ENCODE data around the gene PSD2. TPM values are rescaled to one million over a fixed set of nuclear protein-coding genes. Genes with fewer than 3 reads are reported as not detected.

The PSD2 gene
- total RNA-seq, 1 donor from 2014 or later = 0.25 TPM

DNA sequence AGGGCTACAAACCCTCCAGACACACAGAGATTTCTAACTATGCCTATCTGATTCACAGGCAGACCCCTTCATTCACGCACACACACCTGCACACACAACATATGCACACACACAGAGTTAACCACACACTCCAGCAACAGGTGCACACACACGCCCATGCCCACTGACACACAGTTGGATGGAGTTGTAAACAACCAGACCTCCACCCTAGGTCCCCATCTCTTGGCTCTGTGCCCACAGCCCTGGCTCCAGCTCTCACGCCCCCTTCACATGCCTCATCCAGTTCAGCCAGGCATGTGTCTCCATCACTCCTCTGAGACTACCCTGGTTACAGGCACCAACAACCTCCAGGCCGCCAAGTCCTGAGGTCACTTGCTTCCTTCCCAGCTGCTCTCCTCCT, 61.1 kb downstream of the PSD2 start:
- H3K9me3 Mint-ChIP-seq (ENCODE audit: unreplicated experiment) = no peaks in the 10 kb centered on the region
- no peaks in the 10 kb centered on the region for H3K4me1 ChIP-seq (ENCODE audit: insufficient read depth, low read length)
- H3K4me3 Mint-ChIP-seq (ENCODE audit: unreplicated experiment) = no peak overlapping the region
- H3K9me3 ChIP-seq (ENCODE audit: insufficient read depth, low read depth, low read length) = no peaks in the 10 kb centered on the region
- H3K27me3 ChIP-seq (ENCODE audit: insufficient read depth, low read length) = peaks cover 12% of the 10 kb centered on the region
- H3K36me3 Mint-ChIP-seq (ENCODE audit: low read depth, unreplicated experiment) = no peaks in the 10 kb centered on the region
- FAIRE-seq = no peak
- no peak overlapping the region for H3K9ac ChIP-seq (ENCODE audit: low read length)
- no peak overlapping the region for H3K27ac ChIP-seq (ENCODE audit: low read depth, low read length)
- no peak overlapping the region for H3K4me2 ChIP-seq (ENCODE audit: low read length)
- peaks cover 36% of the 10 kb centered on the region for H3K27me3 Mint-ChIP-seq (ENCODE audit: low read depth, unreplicated experiment)
- H3K4me3 ChIP-seq (ENCODE audit: insufficient read depth, low read depth, low read length) = no peak overlapping the region
- H3K4me1 Mint-ChIP-seq (ENCODE audit: low read depth, unreplicated experiment) = no peaks in the 10 kb centered on the region
- H3K36me3 ChIP-seq (ENCODE audit: insufficient read depth, low read length) = no peaks in the 10 kb centered on the region
- TF ChIP-seq, protein P1, sequence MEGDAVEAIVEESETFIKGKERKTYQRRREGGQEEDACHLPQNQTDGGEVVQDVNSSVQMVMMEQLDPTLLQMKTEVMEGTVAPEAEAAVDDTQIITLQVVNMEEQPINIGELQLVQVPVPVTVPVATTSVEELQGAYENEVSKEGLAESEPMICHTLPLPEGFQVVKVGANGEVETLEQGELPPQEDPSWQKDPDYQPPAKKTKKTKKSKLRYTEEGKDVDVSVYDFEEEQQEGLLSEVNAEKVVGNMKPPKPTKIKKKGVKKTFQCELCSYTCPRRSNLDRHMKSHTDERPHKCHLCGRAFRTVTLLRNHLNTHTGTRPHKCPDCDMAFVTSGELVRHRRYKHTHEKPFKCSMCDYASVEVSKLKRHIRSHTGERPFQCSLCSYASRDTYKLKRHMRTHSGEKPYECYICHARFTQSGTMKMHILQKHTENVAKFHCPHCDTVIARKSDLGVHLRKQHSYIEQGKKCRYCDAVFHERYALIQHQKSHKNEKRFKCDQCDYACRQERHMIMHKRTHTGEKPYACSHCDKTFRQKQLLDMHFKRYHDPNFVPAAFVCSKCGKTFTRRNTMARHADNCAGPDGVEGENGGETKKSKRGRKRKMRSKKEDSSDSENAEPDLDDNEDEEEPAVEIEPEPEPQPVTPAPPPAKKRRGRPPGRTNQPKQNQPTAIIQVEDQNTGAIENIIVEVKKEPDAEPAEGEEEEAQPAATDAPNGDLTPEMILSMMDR (IDR thresholded peaks at IDR 0.05; ENCODE audit: insufficient read depth, low read depth, low read length) = no peak
- TF ChIP-seq EZH2 (IDR thresholded peaks at IDR 0.05; ENCODE audit: insufficient read depth, low read length) = no peak
- H3K79me2 ChIP-seq (ENCODE audit: insufficient read depth, low read length) = no peaks in the 10 kb centered on the region
- no peak for DNase-seq (ENCODE audit: low read depth)
- H4K20me1 ChIP-seq (ENCODE audit: insufficient read depth, low read length) = no peaks in the 10 kb centered on the region
- H3K27ac Mint-ChIP-seq (ENCODE audit: unreplicated experiment) = no peak overlapping the region
- H2AFZ ChIP-seq (ENCODE audit: low read depth, low read length) = no peak overlapping the region

DNA sequence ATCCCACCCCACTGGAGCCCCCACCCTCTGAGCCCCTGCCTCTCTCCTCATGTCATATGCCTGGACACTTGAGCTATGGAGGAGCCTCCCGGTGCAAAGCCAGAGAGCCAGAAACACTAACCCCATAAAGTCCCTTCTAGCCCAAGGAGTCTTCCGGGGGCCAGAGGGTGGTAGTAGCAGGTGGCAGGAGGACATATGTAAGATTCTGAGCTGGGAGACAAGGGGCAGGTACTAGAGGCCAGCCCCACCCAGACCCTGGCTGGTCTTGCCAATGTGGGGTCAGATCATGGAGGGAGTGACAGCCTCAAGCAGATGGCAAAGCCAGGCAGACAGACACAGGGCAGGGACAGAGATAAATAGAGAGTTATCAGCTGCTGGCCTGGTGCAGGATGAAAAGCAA, 63.4 kb downstream of the PSD2 start:
- no peak overlapping the region for H3K9ac ChIP-seq (ENCODE audit: low read length)
- no peaks in the 10 kb centered on the region for H4K20me1 ChIP-seq (ENCODE audit: insufficient read depth, low read length)
- DNase-seq (ENCODE audit: low read depth) (no peak), FAIRE-seq (no peak)
- no peaks in the 10 kb centered on the region for H3K4me1 ChIP-seq (ENCODE audit: insufficient read depth, low read length)
- no peak overlapping the region for H3K4me3 ChIP-seq (ENCODE audit: insufficient read depth, low read depth, low read length)
- no peak overlapping the region for H3K27ac ChIP-seq (ENCODE audit: low read depth, low read length)
- H3K36me3 Mint-ChIP-seq (ENCODE audit: low read depth, unreplicated experiment) = no peaks in the 10 kb centered on the region
- no peak overlapping the region for H3K4me3 Mint-ChIP-seq (ENCODE audit: unreplicated experiment)
- no peak overlapping the region for H3K4me2 ChIP-seq (ENCODE audit: low read length)
- H3K4me1 Mint-ChIP-seq (ENCODE audit: low read depth, unreplicated experiment) = no peaks in the 10 kb centered on the region
- peaks cover 27% of the 10 kb centered on the region for H3K27me3 Mint-ChIP-seq (ENCODE audit: low read depth, unreplicated experiment)
- H2AFZ ChIP-seq (ENCODE audit: low read depth, low read length) = no peak overlapping the region
- H3K27me3 ChIP-seq (ENCODE audit: insufficient read depth, low read length) = peaks cover 12% of the 10 kb centered on the region
- no peaks in the 10 kb centered on the region for H3K79me2 ChIP-seq (ENCODE audit: insufficient read depth, low read length)
- TF ChIP-seq EZH2 (IDR thresholded peaks at IDR 0.05; ENCODE audit: insufficient read depth, low read length) = no peak
- TF ChIP-seq, protein P1 (IDR thresholded peaks at IDR 0.05; ENCODE audit: insufficient read depth, low read depth, low read length) = no peak
- no peaks in the 10 kb centered on the region for H3K9me3 ChIP-seq (ENCODE audit: insufficient read depth, low read depth, low read length)
- no peak overlapping the region for H3K27ac Mint-ChIP-seq (ENCODE audit: unreplicated experiment)
- no peaks in the 10 kb centered on the region for H3K9me3 Mint-ChIP-seq (ENCODE audit: unreplicated experiment)
- no peaks in the 10 kb centered on the region for H3K36me3 ChIP-seq (ENCODE audit: insufficient read depth, low read length)

DNA sequence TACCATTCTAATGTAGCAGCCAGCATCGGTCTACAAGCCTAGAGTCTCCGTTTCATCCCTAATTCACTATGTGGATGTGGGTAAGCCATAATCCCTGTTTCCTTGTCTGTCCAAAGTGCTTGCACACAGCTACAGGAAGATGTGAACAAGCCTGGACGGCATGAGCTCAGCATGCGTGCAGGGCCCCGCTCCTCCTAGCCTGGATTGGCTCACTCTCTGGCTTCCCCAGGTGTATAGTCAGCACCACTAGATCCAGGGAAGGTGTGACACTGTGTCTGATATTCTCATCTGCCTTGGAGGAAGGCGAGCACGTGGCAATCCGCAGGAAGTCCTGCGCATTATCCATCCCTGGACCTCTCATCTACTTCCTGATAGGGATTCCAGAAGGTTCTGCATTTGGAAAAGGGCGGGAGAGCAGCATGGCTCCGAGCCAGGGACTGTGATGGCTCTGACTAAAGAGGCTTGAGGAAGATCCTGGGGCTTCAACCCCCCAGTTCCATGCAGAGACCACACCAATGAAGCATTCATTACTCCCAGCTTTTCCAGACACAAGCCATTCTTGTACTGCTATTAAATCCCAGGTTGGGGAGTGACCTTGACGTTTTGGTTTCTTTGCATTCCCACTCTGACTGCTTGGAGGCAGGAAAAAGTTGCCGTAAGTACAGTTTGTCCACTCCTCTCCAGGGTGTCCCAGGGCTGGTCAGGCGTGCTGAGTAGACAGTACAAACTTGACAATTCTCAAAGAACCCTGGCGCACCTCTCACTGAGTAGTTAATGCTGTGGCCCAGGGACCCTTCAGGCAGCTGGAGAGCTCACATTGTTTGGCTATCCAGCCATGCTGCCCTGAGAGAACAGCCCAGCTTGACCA, 65.6 kb downstream of the PSD2 start:
- no peak for TF ChIP-seq EZH2 (IDR thresholded peaks at IDR 0.05; ENCODE audit: insufficient read depth, low read length)
- TF ChIP-seq, protein P1 (IDR thresholded peaks at IDR 0.05; ENCODE audit: insufficient read depth, low read depth, low read length) = no peak
- Histone ChIP-seq H4K20me1 (ENCODE audit: insufficient read depth, low read length) (no peaks in the 10 kb centered on the region), H2AFZ (ENCODE audit: low read depth, low read length) (no peak overlapping the region), H3K4me3 (ENCODE audit: insufficient read depth, low read depth, low read length) (no peak overlapping the region), H3K27me3 (ENCODE audit: insufficient read depth, low read length) (peaks cover 15% of the 10 kb centered on the region), H3K9ac (ENCODE audit: low read length) (no peak overlapping the region), H3K4me2 (ENCODE audit: low read length) (no peak overlapping the region), H3K79me2 (ENCODE audit: insufficient read depth, low read length) (no peaks in the 10 kb centered on the region), H3K9me3 (ENCODE audit: insufficient read depth, low read depth, low read length) (no peaks in the 10 kb centered on the region), H3K27ac (ENCODE audit: low read depth, low read length) (no peak overlapping the region), H3K36me3 (ENCODE audit: insufficient read depth, low read length) (no peaks in the 10 kb centered on the region), H3K4me1 (ENCODE audit: insufficient read depth, low read length) (no peaks in the 10 kb centered on the region)
- Mint-ChIP-seq H3K27me3 (ENCODE audit: low read depth, unreplicated experiment) (peaks cover 41% of the 10 kb centered on the region), H3K4me3 (ENCODE audit: unreplicated experiment) (no peak overlapping the region), H3K36me3 (ENCODE audit: low read depth, unreplicated experiment) (peaks cover 2% of the 10 kb centered on the region), H3K4me1 (ENCODE audit: low read depth, unreplicated experiment) (no peaks in the 10 kb centered on the region), H3K27ac (ENCODE audit: unreplicated experiment) (no peak overlapping the region), H3K9me3 (ENCODE audit: unreplicated experiment) (no peaks in the 10 kb centered on the region)
- DNase-seq (ENCODE audit: low read depth) (no peak), FAIRE-seq (no peak)

All from astrocyte (in vitro differentiated cells and primary cell).